ENCODE data around the gene DHX35.

GRCh38 chr20:38951611-38952010 lies 10.5 kb upstream of the DHX35 start:
- TF ChIP-seq CTCF (IDR thresholded peaks at IDR 0.05; ENCODE audit: low read depth, low read length) (no peak), POLR2A (IDR thresholded peaks at IDR 0.05; ENCODE audit: extremely low read depth, insufficient read length) (no peak), MAX (IDR thresholded peaks at IDR 0.05; ENCODE audit: low read depth, low read length) (no peak)

Data from NB4 (cell line).